Measurements from ENCODE around the gene NXPH3.

The NXPH3 gene

DNA sequence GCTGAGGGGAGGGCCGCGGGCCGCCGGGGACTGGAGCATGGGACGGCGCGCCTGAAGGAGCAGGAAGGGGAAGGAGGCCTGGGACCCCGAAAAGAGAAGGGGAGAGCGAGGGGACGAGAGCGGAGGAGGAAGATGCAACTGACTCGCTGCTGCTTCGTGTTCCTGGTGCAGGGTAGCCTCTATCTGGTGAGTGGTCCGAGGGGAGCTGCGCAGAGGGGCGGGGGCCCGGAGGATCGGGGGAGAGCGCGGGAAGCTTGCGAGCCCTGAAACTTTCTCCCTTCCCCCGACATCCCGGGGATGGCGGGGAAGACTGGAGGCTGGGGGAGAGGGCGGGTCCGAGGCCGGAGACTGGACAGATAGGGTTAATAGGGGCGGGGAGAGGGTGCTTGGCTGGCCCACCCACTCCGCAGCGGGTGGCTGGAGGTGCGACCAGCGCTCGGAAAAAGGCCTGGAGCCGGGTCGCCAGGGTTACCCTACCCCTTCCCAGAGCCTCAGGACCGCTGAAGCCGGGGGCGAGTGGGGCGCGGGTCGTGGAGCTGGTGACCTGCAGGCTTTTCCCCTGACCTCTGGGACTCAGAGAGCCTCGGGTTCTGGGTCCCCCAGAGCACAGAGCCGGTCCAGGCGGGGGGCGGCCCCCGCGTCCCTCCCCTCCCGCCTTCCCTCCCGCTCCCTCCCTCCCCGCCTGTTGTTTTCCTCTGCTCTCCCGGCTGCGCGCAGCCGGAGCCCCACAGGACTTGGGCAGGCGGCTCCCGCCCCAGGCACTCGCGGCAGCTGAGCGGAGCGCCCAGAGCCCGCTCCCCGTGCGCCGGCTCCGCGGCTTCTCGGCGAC lies 631 bp downstream of the NXPH3 start:
- H3K4me1 ChIP-seq (ENCODE audit: control insufficient read depth in 1 of 2, insufficient read depth in 2 of 2, low read length in 2 of 2) = peaks cover 5 to 13% of the 10 kb centered on the region in 2 donors
- H3K27me3 ChIP-seq (ENCODE audit: control insufficient read depth in 1 of 2, insufficient read depth in 2 of 2, low read length in 2 of 2) = peaks cover 47% of the 10 kb centered on the region in 2 donors
- H3K36me3 ChIP-seq (ENCODE audit: control insufficient read depth in 1 of 2, insufficient read depth in 2 of 2, low read length in 2 of 2) = no peaks in the 10 kb centered on the region

DNA sequence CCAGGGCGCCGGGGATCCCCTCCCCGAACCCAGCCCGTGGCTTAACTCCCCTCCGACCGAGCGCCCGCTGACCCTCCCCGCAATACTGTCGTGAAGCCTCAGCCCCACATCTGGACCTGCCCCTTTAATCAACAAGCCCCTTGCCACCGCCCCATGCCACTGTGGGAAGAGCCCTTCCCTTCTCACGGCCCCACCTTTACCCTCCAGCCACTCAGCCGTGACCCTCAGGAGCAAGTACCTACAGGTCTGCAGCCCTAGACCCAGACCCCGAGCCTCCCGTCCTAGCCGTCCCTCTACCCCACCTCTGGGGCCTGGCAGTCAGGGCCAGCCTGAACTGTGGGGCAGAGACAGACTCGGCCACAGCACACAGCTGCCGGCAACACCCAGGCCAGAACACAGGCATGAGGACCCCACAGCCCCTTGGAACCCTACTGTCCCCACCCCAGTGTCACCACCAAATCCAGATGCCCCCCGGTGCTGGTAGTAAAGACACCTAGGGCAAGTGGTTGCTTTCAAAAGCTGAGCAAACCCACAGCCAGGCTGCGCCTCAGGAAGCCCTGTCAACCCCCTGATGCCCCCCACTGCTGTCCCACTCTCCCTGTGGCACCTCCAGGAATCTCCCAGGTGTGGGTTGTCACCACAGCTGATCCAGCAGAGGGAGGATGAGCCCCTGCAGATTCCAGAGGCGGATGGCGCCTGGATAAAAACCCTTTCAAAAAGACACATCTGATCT lies 1.4 kb downstream of the NXPH3 start:
- H3K9me3 ChIP-seq (ENCODE audit: control insufficient read depth in 1 of 2, low read length in 2 of 2) = no peaks in the 10 kb centered on the region
- H3K27ac ChIP-seq (ENCODE audit: low read depth, low read length) = no peak overlapping the region
- H3K27me3 ChIP-seq (ENCODE audit: control insufficient read depth in 1 of 2, insufficient read depth in 2 of 2, low read length in 2 of 2) = peaks cover 40 to 41% of the 10 kb centered on the region in 2 donors
- peaks cover 5 to 13% of the 10 kb centered on the region in 2 donors for H3K4me1 ChIP-seq (ENCODE audit: control insufficient read depth in 1 of 2, insufficient read depth in 2 of 2, low read length in 2 of 2)
- H3K9ac ChIP-seq (ENCODE audit: low read depth in 1 of 2, low read length in 2 of 2) = no peak overlapping the region
- no peaks in the 10 kb centered on the region for H3K36me3 ChIP-seq (ENCODE audit: control insufficient read depth in 1 of 2, insufficient read depth in 2 of 2, low read length in 2 of 2)
- H3K4me3 ChIP-seq (ENCODE audit: low read depth in 1 of 2, low read length in 2 of 2) = peak overlapping the region in 1 of 2 donors; percentile 70

More for the DNA sequence above, 631 bp downstream of the NXPH3 start:
- Histone ChIP-seq H3K27ac (ENCODE audit: low read depth, low read length) (no peak overlapping the region), H3K9ac (ENCODE audit: low read depth in 1 of 2, low read length in 2 of 2) (peak overlapping the region in 1 of 2 donors; percentile 12), H3K9me3 (ENCODE audit: control insufficient read depth in 1 of 2, low read length in 2 of 2) (no peaks in the 10 kb centered on the region), H3K4me3 (ENCODE audit: low read depth in 1 of 2, low read length in 2 of 2) (peak overlapping the region; percentile 65 to 70)

DNA sequence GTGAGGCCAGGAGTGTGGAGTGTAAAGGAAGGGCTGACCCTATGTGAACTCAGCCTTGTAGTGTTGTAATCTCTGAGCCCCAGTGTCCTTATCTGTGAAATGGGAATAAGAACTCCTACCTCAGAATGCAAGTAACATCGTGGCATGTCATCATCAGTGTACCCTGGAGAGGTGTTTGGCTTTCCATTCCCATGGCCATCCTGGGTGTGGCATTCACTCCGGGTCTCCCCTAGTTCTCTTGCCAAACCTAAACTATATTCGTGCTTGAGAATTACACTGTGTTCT lies 1.9 kb downstream of the NXPH3 start:
- Histone ChIP-seq H3K4me3 (ENCODE audit: low read depth in 1 of 2, low read length in 2 of 2) (no peak overlapping the region), H3K27me3 (ENCODE audit: control insufficient read depth in 1 of 2, insufficient read depth in 2 of 2, low read length in 2 of 2) (peaks cover 36 to 40% of the 10 kb centered on the region in 2 donors), H3K27ac (ENCODE audit: low read depth, low read length) (no peak overlapping the region), H3K9ac (ENCODE audit: low read depth in 1 of 2, low read length in 2 of 2) (no peak overlapping the region), H3K4me1 (ENCODE audit: control insufficient read depth in 1 of 2, insufficient read depth in 2 of 2, low read length in 2 of 2) (peaks cover 5 to 13% of the 10 kb centered on the region in 2 donors), H3K9me3 (ENCODE audit: control insufficient read depth in 1 of 2, low read length in 2 of 2) (no peaks in the 10 kb centered on the region), H3K36me3 (ENCODE audit: control insufficient read depth in 1 of 2, insufficient read depth in 2 of 2, low read length in 2 of 2) (no peaks in the 10 kb centered on the region)

DNA sequence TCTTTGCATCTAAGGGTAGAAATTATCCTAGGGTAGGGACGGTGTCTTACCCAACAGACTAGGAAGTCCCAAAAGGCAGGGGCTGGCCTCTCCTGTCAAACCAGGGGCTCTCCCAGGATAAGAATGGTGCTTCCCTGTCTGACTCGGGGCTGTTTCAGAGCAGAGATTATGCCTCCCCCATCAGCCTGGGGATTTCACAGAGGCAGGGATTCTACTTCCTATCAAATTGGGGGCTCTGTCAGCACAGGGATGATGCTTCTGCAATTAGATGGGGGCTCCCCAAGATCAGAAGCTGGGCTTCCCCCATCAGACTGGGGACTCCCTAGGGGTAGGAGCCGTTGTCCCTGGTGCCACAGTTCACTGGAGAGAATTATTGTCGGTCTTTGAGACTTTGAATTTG lies 2.3 kb downstream of the NXPH3 start:
- no peak overlapping the region for H3K9ac ChIP-seq (ENCODE audit: low read depth in 1 of 2, low read length in 2 of 2)
- no peaks in the 10 kb centered on the region for H3K36me3 ChIP-seq (ENCODE audit: control insufficient read depth in 1 of 2, insufficient read depth in 2 of 2, low read length in 2 of 2)
- H3K4me3 ChIP-seq (ENCODE audit: low read depth in 1 of 2, low read length in 2 of 2) = no peak overlapping the region

DNA sequence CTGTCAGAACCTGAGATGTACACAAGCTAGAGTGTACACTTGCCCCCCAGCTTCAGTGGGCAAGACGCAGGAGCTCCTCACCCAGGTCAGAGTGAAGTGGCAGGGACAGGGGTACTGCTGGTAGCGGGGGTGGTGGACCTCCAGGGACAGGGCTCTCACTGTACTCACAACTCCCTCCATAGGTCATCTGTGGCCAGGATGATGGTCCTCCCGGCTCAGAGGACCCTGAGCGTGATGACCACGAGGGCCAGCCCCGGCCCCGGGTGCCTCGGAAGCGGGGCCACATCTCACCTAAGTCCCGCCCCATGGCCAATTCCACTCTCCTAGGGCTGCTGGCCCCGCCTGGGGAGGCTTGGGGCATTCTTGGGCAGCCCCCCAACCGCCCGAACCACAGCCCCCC lies 2.7 kb downstream of the NXPH3 start:
- H3K27ac ChIP-seq (ENCODE audit: low read depth, low read length) = no peak overlapping the region
- no peaks in the 10 kb centered on the region for H3K9me3 ChIP-seq (ENCODE audit: control insufficient read depth in 1 of 2, low read length in 2 of 2)
- peaks cover 5 to 13% of the 10 kb centered on the region in 2 donors for H3K4me1 ChIP-seq (ENCODE audit: control insufficient read depth in 1 of 2, insufficient read depth in 2 of 2, low read length in 2 of 2)
- H3K27me3 ChIP-seq (ENCODE audit: control insufficient read depth in 1 of 2, insufficient read depth in 2 of 2, low read length in 2 of 2) = peaks cover 36 to 40% of the 10 kb centered on the region in 2 donors
- no peak overlapping the region for H3K4me3 ChIP-seq (ENCODE audit: low read depth in 1 of 2, low read length in 2 of 2)
- no peak overlapping the region for H3K9ac ChIP-seq (ENCODE audit: low read depth in 1 of 2, low read length in 2 of 2)
- no peaks in the 10 kb centered on the region for H3K36me3 ChIP-seq (ENCODE audit: control insufficient read depth in 1 of 2, insufficient read depth in 2 of 2, low read length in 2 of 2)

More for the DNA sequence above, 2.3 kb downstream of the NXPH3 start:
- no peaks in the 10 kb centered on the region for H3K9me3 ChIP-seq (ENCODE audit: control insufficient read depth in 1 of 2, low read length in 2 of 2)
- H3K27me3 ChIP-seq (ENCODE audit: control insufficient read depth in 1 of 2, insufficient read depth in 2 of 2, low read length in 2 of 2) = peaks cover 36 to 40% of the 10 kb centered on the region in 2 donors
- H3K4me1 ChIP-seq (ENCODE audit: control insufficient read depth in 1 of 2, insufficient read depth in 2 of 2, low read length in 2 of 2) = peaks cover 5 to 13% of the 10 kb centered on the region in 2 donors
- no peak overlapping the region for H3K27ac ChIP-seq (ENCODE audit: low read depth, low read length)

DNA sequence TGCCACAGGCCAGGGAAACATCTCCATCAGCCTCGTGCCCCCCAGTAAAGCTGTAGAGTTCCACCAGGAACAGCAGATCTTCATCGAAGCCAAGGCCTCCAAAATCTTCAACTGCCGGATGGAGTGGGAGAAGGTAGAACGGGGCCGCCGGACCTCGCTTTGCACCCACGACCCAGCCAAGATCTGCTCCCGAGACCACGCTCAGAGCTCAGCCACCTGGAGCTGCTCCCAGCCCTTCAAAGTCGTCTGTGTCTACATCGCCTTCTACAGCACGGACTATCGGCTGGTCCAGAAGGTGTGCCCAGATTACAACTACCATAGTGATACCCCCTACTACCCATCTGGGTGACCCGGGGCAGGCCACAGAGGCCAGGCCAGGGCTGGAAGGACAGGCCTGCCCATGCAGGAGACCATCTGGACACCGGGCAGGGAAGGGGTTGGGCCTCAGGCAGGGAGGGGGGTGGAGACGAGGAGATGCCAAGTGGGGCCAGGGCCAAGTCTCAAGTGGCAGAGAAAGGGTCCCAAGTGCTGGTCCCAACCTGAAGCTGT lies 3.4 kb downstream of the NXPH3 start:
- H3K4me3 ChIP-seq (ENCODE audit: low read depth in 1 of 2, low read length in 2 of 2) = no peak overlapping the region
- H3K27me3 ChIP-seq (ENCODE audit: control insufficient read depth in 1 of 2, insufficient read depth in 2 of 2, low read length in 2 of 2) = peaks cover 30 to 36% of the 10 kb centered on the region in 2 donors
- H3K9me3 ChIP-seq (ENCODE audit: control insufficient read depth in 1 of 2, low read length in 2 of 2) = no peaks in the 10 kb centered on the region
- no peaks in the 10 kb centered on the region for H3K36me3 ChIP-seq (ENCODE audit: control insufficient read depth in 1 of 2, insufficient read depth in 2 of 2, low read length in 2 of 2)
- no peak overlapping the region for H3K27ac ChIP-seq (ENCODE audit: low read depth, low read length)
- no peak overlapping the region for H3K9ac ChIP-seq (ENCODE audit: low read depth in 1 of 2, low read length in 2 of 2)
- H3K4me1 ChIP-seq (ENCODE audit: control insufficient read depth in 1 of 2, insufficient read depth in 2 of 2, low read length in 2 of 2) = peaks cover 5 to 13% of the 10 kb centered on the region in 2 donors

DNA sequence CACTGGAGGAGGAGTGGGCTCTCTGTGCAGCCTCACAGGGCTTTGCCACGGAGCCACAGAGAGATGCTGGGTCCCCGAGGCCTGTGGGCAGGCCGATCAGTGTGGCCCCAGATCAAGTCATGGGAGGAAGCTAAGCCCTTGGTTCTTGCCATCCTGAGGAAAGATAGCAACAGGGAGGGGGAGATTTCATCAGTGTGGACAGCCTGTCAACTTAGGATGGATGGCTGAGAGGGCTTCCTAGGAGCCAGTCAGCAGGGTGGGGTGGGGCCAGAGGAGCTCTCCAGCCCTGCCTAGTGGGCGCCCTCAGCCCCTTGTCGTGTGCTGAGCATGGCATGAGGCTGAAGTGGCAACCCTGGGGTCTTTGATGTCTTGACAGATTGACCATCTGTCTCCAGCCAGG lies 3.9 kb downstream of the NXPH3 start:
- Histone ChIP-seq H3K27ac (ENCODE audit: low read depth, low read length) (no peak overlapping the region), H3K9ac (ENCODE audit: low read depth in 1 of 2, low read length in 2 of 2) (no peak overlapping the region), H3K4me3 (ENCODE audit: low read depth in 1 of 2, low read length in 2 of 2) (no peak overlapping the region), H3K9me3 (ENCODE audit: control insufficient read depth in 1 of 2, low read length in 2 of 2) (no peaks in the 10 kb centered on the region), H3K27me3 (ENCODE audit: control insufficient read depth in 1 of 2, insufficient read depth in 2 of 2, low read length in 2 of 2) (peaks cover 26 to 33% of the 10 kb centered on the region in 2 donors), H3K4me1 (ENCODE audit: control insufficient read depth in 1 of 2, insufficient read depth in 2 of 2, low read length in 2 of 2) (peaks cover 5 to 13% of the 10 kb centered on the region in 2 donors), H3K36me3 (ENCODE audit: control insufficient read depth in 1 of 2, insufficient read depth in 2 of 2, low read length in 2 of 2) (no peaks in the 10 kb centered on the region)

DNA sequence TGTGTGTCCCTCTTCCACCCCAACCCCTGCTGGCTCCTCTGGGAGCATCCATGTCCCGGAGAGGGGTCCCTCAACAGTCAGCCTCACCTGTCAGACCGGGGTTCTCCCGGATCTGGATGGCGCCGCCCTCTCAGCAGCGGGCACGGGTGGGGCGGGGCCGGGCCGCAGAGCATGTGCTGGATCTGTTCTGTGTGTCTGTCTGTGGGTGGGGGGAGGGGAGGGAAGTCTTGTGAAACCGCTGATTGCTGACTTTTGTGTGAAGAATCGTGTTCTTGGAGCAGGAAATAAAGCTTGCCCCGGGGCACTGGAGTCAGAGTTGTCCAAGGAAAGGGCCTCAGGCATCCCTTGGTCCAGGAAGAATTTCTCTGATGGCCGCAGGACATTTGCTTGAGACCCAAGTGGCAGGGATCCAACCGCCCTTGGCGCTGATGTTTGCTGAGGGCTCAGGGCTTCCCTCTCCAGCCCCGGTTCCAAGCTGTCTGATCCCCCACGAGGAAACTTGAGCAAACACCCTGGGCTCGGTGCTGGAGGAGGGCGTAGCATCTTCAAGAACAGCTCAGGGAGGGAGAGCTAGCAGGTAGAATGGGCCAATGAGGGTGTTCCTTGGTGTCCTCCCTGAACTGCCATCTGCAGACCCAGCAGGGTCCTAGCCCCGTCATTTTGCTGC lies 4.5 kb downstream of the NXPH3 start:
- peaks cover 5 to 13% of the 10 kb centered on the region in 2 donors for H3K4me1 ChIP-seq (ENCODE audit: control insufficient read depth in 1 of 2, insufficient read depth in 2 of 2, low read length in 2 of 2)
- no peaks in the 10 kb centered on the region for H3K36me3 ChIP-seq (ENCODE audit: control insufficient read depth in 1 of 2, insufficient read depth in 2 of 2, low read length in 2 of 2)
- no peak overlapping the region for H3K9ac ChIP-seq (ENCODE audit: low read depth in 1 of 2, low read length in 2 of 2)
- no peaks in the 10 kb centered on the region for H3K9me3 ChIP-seq (ENCODE audit: control insufficient read depth in 1 of 2, low read length in 2 of 2)
- H3K4me3 ChIP-seq (ENCODE audit: low read depth in 1 of 2, low read length in 2 of 2) = no peak overlapping the region
- H3K27me3 ChIP-seq (ENCODE audit: control insufficient read depth in 1 of 2, insufficient read depth in 2 of 2, low read length in 2 of 2) = peaks cover 20 to 27% of the 10 kb centered on the region in 2 donors
- no peak overlapping the region for H3K27ac ChIP-seq (ENCODE audit: low read depth, low read length)

DNA sequence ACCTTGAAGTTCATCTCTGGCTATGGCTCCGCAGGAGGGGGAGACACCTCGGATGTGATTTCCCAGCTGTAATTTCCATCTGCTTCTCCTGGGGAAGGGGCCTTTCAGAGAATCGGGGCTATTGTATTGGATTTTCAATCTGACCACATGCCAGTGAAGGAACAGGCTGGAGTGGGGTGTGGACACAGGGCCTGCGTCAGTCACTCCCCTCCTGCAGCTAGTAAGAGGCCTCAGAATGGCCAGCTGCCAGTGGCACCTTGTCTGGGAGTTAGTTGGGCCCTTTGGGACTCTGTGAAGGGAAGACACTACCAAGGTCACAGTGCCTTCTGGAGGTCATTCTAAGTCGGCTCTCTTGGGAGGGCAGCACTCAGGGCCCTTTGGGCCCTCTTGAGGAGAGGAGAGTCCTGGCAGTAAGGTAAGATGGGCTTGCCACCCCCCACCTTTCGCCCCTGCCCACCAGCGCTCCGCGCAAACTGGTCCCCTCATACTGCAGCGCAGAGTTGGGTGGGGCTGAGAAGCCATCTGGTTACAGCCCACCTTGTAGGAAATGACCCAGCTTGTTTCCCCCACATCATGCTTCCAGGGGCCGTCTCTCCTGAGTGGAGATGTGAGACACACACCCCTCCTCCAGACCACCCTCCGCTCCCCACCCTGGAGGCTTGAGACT lies 5.4 kb downstream of the NXPH3 start:
- Histone ChIP-seq H3K27me3 (ENCODE audit: control insufficient read depth in 1 of 2, insufficient read depth in 2 of 2, low read length in 2 of 2) (peaks cover 18 to 20% of the 10 kb centered on the region in 2 donors), H3K4me3 (ENCODE audit: low read depth in 1 of 2, low read length in 2 of 2) (no peak overlapping the region), H3K9me3 (ENCODE audit: control insufficient read depth in 1 of 2, low read length in 2 of 2) (no peaks in the 10 kb centered on the region), H3K36me3 (ENCODE audit: control insufficient read depth in 1 of 2, insufficient read depth in 2 of 2, low read length in 2 of 2) (no peaks in the 10 kb centered on the region), H3K27ac (ENCODE audit: low read depth, low read length) (no peak overlapping the region), H3K9ac (ENCODE audit: low read depth in 1 of 2, low read length in 2 of 2) (no peak overlapping the region), H3K4me1 (ENCODE audit: control insufficient read depth in 1 of 2, insufficient read depth in 2 of 2, low read length in 2 of 2) (peaks cover 3 to 11% of the 10 kb centered on the region in 2 donors)

Measured in duodenal mucosa (tissue), 2 donors.